Neural progenitor cell (in vitro differentiated cells): Measurements from ENCODE around the gene AGAP3. TPM values are rescaled to one million over a fixed set of nuclear protein-coding genes. Genes with fewer than 3 reads are reported as not detected.
A peak's percentile ranks its signal among the peaks of the same experiment; 100 is the strongest.

ENCODE experiments used
- DNase-seq: peaks from one replicate; pipeline ENCODE4 v3.0.0-alpha.2; 2016; ENCODE audit warnings: low spot score
- H2AFZ ChIP-seq: fragments of 200-600 bp; sonication (generic); replicated peaks from 2 replicates; pipeline ENCODE4 v1.6.1; 2016; ENCODE audit warnings: antibody characterized with exemption
- H3F3A ChIP-seq: fragments of 200-600 bp; sonication (generic); 2 replicates; pipeline ENCODE4 v1.6.1; 2016; ENCODE audit warnings: antibody characterized with exemption, low read depth
- H3K27ac ChIP-seq: fragments of 200-600 bp; sonication (generic); 2 replicates; pipeline ENCODE4 v1.5.1; 2016; ENCODE audit warnings: mild to moderate bottlenecking
- H3K27me3 ChIP-seq: fragments of 200-600 bp; sonication (generic); 2 replicates; pipeline ENCODE4 v1.6.1; 2016; ENCODE audit warnings: mild to moderate bottlenecking, moderate library complexity
- H3K36me3 ChIP-seq: fragments of 200-600 bp; sonication (generic); 2 replicates; pipeline ENCODE4 v1.5.1; 2016
- H3K4me1 ChIP-seq: fragments of 200-600 bp; sonication (generic); 2 replicates; pipeline ENCODE4 v1.6.1; 2016; ENCODE audit warnings: mixed run types
- H3K4me2 ChIP-seq: fragments of 200-600 bp; sonication (generic); 2 replicates; pipeline ENCODE4 v1.6.1; 2016
- H3K4me3 ChIP-seq: fragments of 200-600 bp; sonication (generic); 2 replicates; pipeline ENCODE4 v1.5.1; 2016
- H3K79me2 ChIP-seq: fragments of 200-600 bp; sonication (generic); 2 replicates; pipeline ENCODE4 v1.6.1; 2016; ENCODE audit warnings: low read depth
- H3K9ac ChIP-seq: fragments of 200-600 bp; sonication (generic); 2 replicates; pipeline ENCODE4 v1.6.1; 2016
- H3K9me3 ChIP-seq: fragments of 200-600 bp; sonication (generic); 2 replicates; pipeline ENCODE4 v1.5.1; 2016; ENCODE audit warnings: low read depth
- H4K20me1 ChIP-seq: fragments of 200-600 bp; sonication (generic); 2 replicates; pipeline ENCODE4 v1.6.1; 2016; ENCODE audit warnings: low read depth
- H3K27ac Mint-ChIP-seq: 3 replicates; pipeline ENCODE4 v1.8.0; 2021; ENCODE audit warnings: mixed read lengths
- H3K27me3 Mint-ChIP-seq: 2 replicates; pipeline ENCODE4 v1.8.0; 2022; ENCODE audit warnings: low read depth, mild to moderate bottlenecking, inconsistent platforms, moderate library complexity, mixed read lengths; ENCODE audit not compliant: insufficient read depth
- H3K36me3 Mint-ChIP-seq: 3 replicates; pipeline ENCODE4 v1.8.0; 2021; ENCODE audit warnings: mixed read lengths
- H3K4me1 Mint-ChIP-seq: 3 replicates; pipeline ENCODE4 v1.8.0; 2021; ENCODE audit warnings: mixed read lengths
- H3K4me3 Mint-ChIP-seq: 3 replicates; pipeline ENCODE4 v1.8.0; 2021; ENCODE audit warnings: mild to moderate bottlenecking, moderate library complexity, mixed read lengths
- H3K9me3 Mint-ChIP-seq: 3 replicates; pipeline ENCODE4 v1.8.0; 2020; ENCODE audit warnings: mixed read lengths
- CTCF ChIP-seq: fragments of 200-600 bp; sonication (generic); IDR thresholded peaks from 2 replicates; pipeline ENCODE4 v1.5.1; 2017; ENCODE audit warnings: antibody characterized with exemption, mild to moderate bottlenecking
- EZH2 ChIP-seq: fragments of 200-600 bp; sonication (generic); IDR thresholded peaks from 2 replicates; pipeline ENCODE4 v1.6.1; 2017; ENCODE audit warnings: antibody characterized with exemption, mild to moderate bottlenecking, moderate library complexity
- EZH2phosphoT487 ChIP-seq: fragments of 200-600 bp; sonication (generic); IDR thresholded peaks from 2 replicates; pipeline ENCODE4 v1.6.1; 2017; ENCODE audit warnings: antibody characterized with exemption
- total RNA-seq: library from RNA; depleted of rRNA; stranded (reverse); fragments of >200 nt; gene quantifications from 2 replicates; pipeline ENCODE4 v1.2.3, GENCODE V29; 2015; ENCODE audit warnings: low replicate concordance

AGAP3 gene
- total RNA-seq, 1 donor from 2014 or later, result 38.9 TPM

DNA sequence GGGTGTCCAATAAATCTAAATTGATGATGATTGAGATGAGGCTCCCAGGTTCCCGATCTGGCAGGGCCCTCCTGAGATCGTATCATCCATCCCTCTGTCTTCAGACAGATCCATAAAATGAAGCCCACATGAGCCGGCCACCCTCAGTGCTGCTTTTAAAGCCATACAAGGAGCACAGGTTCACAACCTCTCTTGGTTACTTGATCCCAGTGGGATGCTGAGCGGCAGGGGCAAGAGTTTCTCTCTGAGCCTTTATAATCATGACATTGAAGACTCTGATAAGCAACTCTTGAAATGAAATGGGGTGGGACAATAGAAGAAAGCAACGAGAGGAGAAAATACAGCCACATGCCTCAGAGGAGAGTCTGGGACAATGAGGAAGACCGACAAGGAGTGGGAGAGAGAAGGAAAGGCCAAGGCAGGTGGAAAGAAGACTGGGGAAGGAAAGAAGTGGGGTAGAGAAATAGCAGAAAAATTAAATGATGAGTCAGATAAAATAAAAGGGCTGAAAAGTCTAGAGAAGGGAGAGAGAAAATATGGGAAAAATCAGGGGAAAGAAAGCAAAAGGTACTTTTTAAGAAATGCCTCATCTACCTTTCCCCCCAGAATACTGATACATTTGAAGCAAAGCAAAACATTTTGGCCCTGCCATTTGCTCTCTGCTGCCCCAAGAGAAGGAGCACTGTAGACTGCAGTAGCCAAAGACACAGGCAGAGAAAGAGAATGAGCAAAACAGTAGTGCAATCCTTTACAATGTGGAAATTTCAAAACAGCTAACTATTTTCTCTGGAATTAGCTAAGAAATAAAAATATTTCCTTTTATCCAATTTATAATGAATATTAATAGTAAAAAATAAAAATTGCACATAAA lies 66.6 kb downstream of the AGAP3 start:
- Mint-ChIP-seq H3K36me3 (no peaks in the 10 kb centered on the region), H3K4me3 (no peak overlapping the region), H3K27ac (no peak overlapping the region), H3K27me3 (peaks cover 8% of the 10 kb centered on the region), H3K4me1 (no peaks in the 10 kb centered on the region), H3K9me3 (no peaks in the 10 kb centered on the region)
- no peak for DNase-seq
- TF ChIP-seq EZH2phosphoT487 (no peak), CTCF (peak; percentile 30), EZH2 (no peak)
- no peaks in the 10 kb centered on the region for H3K79me2 ChIP-seq
- no peak overlapping the region for H3K4me3 ChIP-seq
- H3K9ac ChIP-seq, result no peak overlapping the region
- H4K20me1 ChIP-seq, result no peaks in the 10 kb centered on the region
- H3K4me1 ChIP-seq, result no peaks in the 10 kb centered on the region
- H3K4me2 ChIP-seq, result no peak overlapping the region
- peaks cover 13% of the 10 kb centered on the region for H3F3A ChIP-seq
- H3K27ac ChIP-seq, result no peak overlapping the region
- H3K9me3 ChIP-seq, result no peaks in the 10 kb centered on the region
- peaks cover 37% of the 10 kb centered on the region for H3K27me3 ChIP-seq
- no peaks in the 10 kb centered on the region for H3K36me3 ChIP-seq
- H2AFZ ChIP-seq, result no peak overlapping the region

GRCh38 chr7:151157645-151158329 lies 71.5 kb downstream of the AGAP3 start:
- Mint-ChIP-seq H3K9me3 (no peaks in the 10 kb centered on the region), H3K4me3 (no peak overlapping the region), H3K4me1 (no peaks in the 10 kb centered on the region), H3K27ac (no peak overlapping the region), H3K36me3 (no peaks in the 10 kb centered on the region), H3K27me3 (no peaks in the 10 kb centered on the region)
- H3K36me3 ChIP-seq, result no peaks in the 10 kb centered on the region
- H3K4me3 ChIP-seq, result no peak overlapping the region
- no peak overlapping the region for H3K9ac ChIP-seq
- H3K4me2 ChIP-seq, result no peak overlapping the region
- no peaks in the 10 kb centered on the region for H3K9me3 ChIP-seq
- DNase-seq, result no peak
- no peaks in the 10 kb centered on the region for H3K79me2 ChIP-seq
- no peak overlapping the region for H3K27ac ChIP-seq
- TF ChIP-seq CTCF (no peak), EZH2 (no peak), EZH2phosphoT487 (no peak)
- peaks cover 61% of the 10 kb centered on the region for H3K27me3 ChIP-seq
- no peaks in the 10 kb centered on the region for H4K20me1 ChIP-seq
- peak overlapping the region; percentile 82 for H2AFZ ChIP-seq
- H3K4me1 ChIP-seq, result no peaks in the 10 kb centered on the region
- H3F3A ChIP-seq, result peaks cover 13% of the 10 kb centered on the region

DNA sequence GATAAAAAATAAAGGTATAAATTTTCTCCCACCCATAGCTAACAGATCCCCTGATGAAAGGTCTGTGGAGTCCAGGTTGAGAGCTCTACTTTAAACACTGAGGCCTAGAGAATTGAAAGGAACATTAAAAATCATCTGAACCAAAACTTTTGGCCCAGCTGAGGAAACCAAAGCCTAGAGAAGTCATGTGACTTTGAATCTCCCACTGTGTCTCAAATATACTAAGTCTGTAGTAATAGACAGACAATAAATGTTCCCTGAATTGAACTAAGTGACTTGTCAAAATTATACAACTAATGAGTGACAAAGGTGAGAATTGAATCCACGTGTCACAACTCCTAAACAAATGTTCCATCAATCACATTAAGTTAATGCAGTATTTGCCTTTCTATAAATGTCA lies 75.5 kb downstream of the AGAP3 start:
- peaks cover 96% of the 10 kb centered on the region for H3K27me3 ChIP-seq

More for the DNA sequence above, 75.5 kb downstream of the AGAP3 start:
- no peak overlapping the region for H3K4me3 Mint-ChIP-seq
- H3K4me2 ChIP-seq, result no peak overlapping the region
- H3F3A ChIP-seq, result peaks cover 6% of the 10 kb centered on the region
- no peak overlapping the region for H3K27ac Mint-ChIP-seq
- H3K9ac ChIP-seq, result no peak overlapping the region
- H3K4me3 ChIP-seq, result no peak overlapping the region
- H3K36me3 Mint-ChIP-seq, result no peaks in the 10 kb centered on the region
- no peak for DNase-seq
- no peaks in the 10 kb centered on the region for H3K27me3 Mint-ChIP-seq
- H3K9me3 Mint-ChIP-seq, result no peaks in the 10 kb centered on the region
- no peaks in the 10 kb centered on the region for H3K36me3 ChIP-seq
- no peaks in the 10 kb centered on the region for H3K79me2 ChIP-seq
- no peak overlapping the region for H3K27ac ChIP-seq
- peaks cover 3% of the 10 kb centered on the region for H3K4me1 Mint-ChIP-seq
- no peaks in the 10 kb centered on the region for H3K9me3 ChIP-seq
- H4K20me1 ChIP-seq, result peaks cover 11% of the 10 kb centered on the region
- H3K4me1 ChIP-seq, result no peaks in the 10 kb centered on the region
- no peak overlapping the region for H2AFZ ChIP-seq
- TF ChIP-seq CTCF (no peak), EZH2phosphoT487 (no peak), EZH2 (no peak)
